ENCODE measurements around the gene DCTN3.
A peak's percentile ranks its signal among the peaks of the same experiment; 100 is the strongest.

Gene DCTN3
- total RNA-seq = 27.8 to 27.9 reads per million in 2 donors

GRCh38 chr9:34620061-34620994 is at the start of gene DCTN3:
DCTN3 (minus strand) TSS chr9:34620495; CDS start chr9:34620464, 31 bp downstream.
- DNase-seq = peak; percentile 80

- DNase-seq = peak; percentile 88
Measured at GRCh38 chr9:34665381-34666250, 45.3 kb upstream of the DCTN3 start.

- no peak for DNase-seq
Measured at GRCh38 chr9:34665067-34665380, 44.7 kb upstream of the DCTN3 start.

GRCh38 chr9:34664281-34665066 is 44.2 kb upstream of the DCTN3 start:
- DNase-seq = peak; percentile 69

- peak; percentile 16 for DNase-seq
Measured at GRCh38 chr9:34663303-34663605, 43.0 kb upstream of the DCTN3 start.

- DNase-seq = no peak
Measured at GRCh38 chr9:34662526-34663302, 42.4 kb upstream of the DCTN3 start, which contains the start of gene CCL27. CCL27 (minus strand) TSS chr9:34662657; CDS start chr9:34662633, 24 bp downstream.

- DNase-seq = no peak
Measured at GRCh38 chr9:34659592-34660253, 39.4 kb upstream of the DCTN3 start.

GRCh38 chr9:34658461-34658860 is 38.2 kb upstream of the DCTN3 start:
- DNase-seq = no peak

GRCh38 chr9:34656992-34657391 is 36.7 kb upstream of the DCTN3 start:
- no peak for DNase-seq

GRCh38 chr9:34655394-34655793 is 35.1 kb upstream of the DCTN3 start:
- DNase-seq = no peak

GRCh38 chr9:34654323-34655051 is 34.2 kb upstream of the DCTN3 start:
- no peak for DNase-seq

- no peak for DNase-seq
Measured at GRCh38 chr9:34653151-34654072, 33.1 kb upstream of the DCTN3 start.

- DNase-seq = no peak
Measured at GRCh38 chr9:34652602-34653000, 32.3 kb upstream of the DCTN3 start.

GRCh38 chr9:34651876-34652601 is 31.7 kb upstream of the DCTN3 start, which contains the start of gene IL11RA:
IL11RA (plus strand) TSS chr9:34652185; CDS start chr9:34655218, 3,033 bp downstream.
- DNase-seq = peak; percentile 13

- no peak for DNase-seq
Measured at GRCh38 chr9:34651321-34651720, 31.0 kb upstream of the DCTN3 start.

GRCh38 chr9:34650816-34651215 is 30.5 kb upstream of the DCTN3 start:
- no peak for DNase-seq

GRCh38 chr9:34648673-34649072 is 28.4 kb upstream of the DCTN3 start:
- no peak for DNase-seq

- no peak for DNase-seq
Measured at GRCh38 chr9:34647651-34648050, 27.4 kb upstream of the DCTN3 start.

GRCh38 chr9:34647084-34647403 is 26.7 kb upstream of the DCTN3 start:
- DNase-seq = no peak
